HEK293 (cell line): Measurements from ENCODE around the gene KRTCAP2.

Source experiments
- FEZF1 ChIP-seq: fragments of 450-650 bp; formaldehyde crosslinking; IDR thresholded peaks from 2 replicates; pipeline ENCODE4 v1.5.1; 2016; ENCODE audit warnings: missing biosample characterization, missing genetic modification characterization
- MEIS1 ChIP-seq: sonication (generic); formaldehyde crosslinking; IDR thresholded peaks from 2 replicates; pipeline ENCODE4 v1.8.1; 2022; ENCODE audit warnings: missing genetic modification reagents, mild to moderate bottlenecking, borderline replicate concordance
- RBAK ChIP-seq: fragments of 450-650 bp; formaldehyde crosslinking; IDR thresholded peaks from 2 replicates; pipeline ENCODE4 v1.5.1; 2016; ENCODE audit warnings: missing biosample characterization, missing genetic modification characterization
- REST ChIP-seq: fragments of 450-650 bp; formaldehyde crosslinking; IDR thresholded peaks from 2 replicates; pipeline ENCODE4 v1.5.1; 2016; ENCODE audit warnings: missing biosample characterization, missing genetic modification characterization
- ZFP37 ChIP-seq: fragments of 450-650 bp; formaldehyde crosslinking; IDR thresholded peaks from 2 replicates; pipeline ENCODE4 v1.5.1; 2016; ENCODE audit warnings: missing biosample characterization, missing genetic modification characterization
- ZNF274 ChIP-seq, 2 experiments: fragments of 200-500 bp in 1 of 2; fragments of 450-650 bp in 1 of 2; sonication (Bioruptor generic) in 1 of 2; formaldehyde crosslinking in 1 of 2; IDR thresholded peaks; 2 replicates each; pipeline versions ENCODE4 v1.5.1 to v1.6.1; 2014 to 2016; ENCODE audit warnings: borderline replicate concordance in 1 of 2, inconsistent platforms in 1 of 2, low read length in 1 of 2, missing biosample characterization in 1 of 2, missing genetic modification characterization in 1 of 2
- ZNF391 ChIP-seq: fragments of 450-650 bp; formaldehyde crosslinking; IDR thresholded peaks from 2 replicates; pipeline ENCODE4 v1.5.1; 2016; ENCODE audit warnings: low read depth, missing biosample characterization, missing genetic modification characterization, borderline replicate concordance
- ZNF426 ChIP-seq: fragments of 450-650 bp; formaldehyde crosslinking; IDR thresholded peaks from 2 replicates; pipeline ENCODE4 v1.5.1; 2017; ENCODE audit warnings: missing biosample characterization, missing genetic modification characterization, mild to moderate bottlenecking, inconsistent platforms, moderate library complexity
- ZNF629 ChIP-seq: fragments of 450-650 bp; formaldehyde crosslinking; IDR thresholded peaks from 2 replicates; pipeline ENCODE4 v1.5.1; 2017; ENCODE audit warnings: missing biosample characterization, missing genetic modification characterization
- ZNF654 ChIP-seq: fragments of 450-650 bp; formaldehyde crosslinking; IDR thresholded peaks from 2 replicates; pipeline ENCODE4 v1.5.1; 2016; ENCODE audit warnings: low read depth, missing biosample characterization, missing genetic modification characterization
- ZNF768 ChIP-seq: fragments of 450-650 bp; formaldehyde crosslinking; IDR thresholded peaks from 2 replicates; pipeline ENCODE4 v1.5.1; 2018; ENCODE audit warnings: missing biosample characterization, mild to moderate bottlenecking, missing genetic modification characterization
- ZNF791 ChIP-seq: fragments of 450-650 bp; formaldehyde crosslinking; IDR thresholded peaks from 2 replicates; pipeline ENCODE4 v1.5.1; 2016; ENCODE audit warnings: missing biosample characterization, missing genetic modification characterization
- ZNF792 ChIP-seq: fragments of 450-650 bp; formaldehyde crosslinking; IDR thresholded peaks from 2 replicates; pipeline ENCODE4 v1.5.1; 2016; ENCODE audit warnings: missing biosample characterization, missing genetic modification characterization
- ZSCAN30 ChIP-seq: fragments of 450-650 bp; IDR thresholded peaks from 2 replicates; pipeline ENCODE4 v1.5.1; 2018; ENCODE audit warnings: missing biosample characterization, mild to moderate bottlenecking, missing genetic modification characterization, moderate library complexity
- ZSCAN4 ChIP-seq: fragments of 450-650 bp; formaldehyde crosslinking; IDR thresholded peaks from 2 replicates; pipeline ENCODE4 v1.5.1; 2017; ENCODE audit warnings: missing biosample characterization, missing genetic modification characterization
- TF ChIP-seq, protein P1 (sequence below): fragments of 450-650 bp; formaldehyde crosslinking; IDR thresholded peaks from 2 replicates; pipeline ENCODE4 v1.5.1; 2016; ENCODE audit warnings: missing biosample characterization, missing genetic modification characterization
- TF ChIP-seq, protein P2 (sequence below): fragments of 450-650 bp; formaldehyde crosslinking; IDR thresholded peaks from 2 replicates; pipeline ENCODE4 v1.5.1; 2016; ENCODE audit warnings: missing biosample characterization, missing genetic modification characterization
- TF ChIP-seq, protein P3 (sequence below): fragments of 450-650 bp; formaldehyde crosslinking; IDR thresholded peaks from 2 replicates; pipeline ENCODE4 v1.5.1; 2016; ENCODE audit warnings: missing biosample characterization, missing genetic modification characterization, low read depth
- TF ChIP-seq, protein P4 (sequence below): fragments of 450-650 bp; formaldehyde crosslinking; IDR thresholded peaks from 2 replicates; pipeline ENCODE4 v1.5.1; 2016; ENCODE audit warnings: missing biosample characterization, missing genetic modification characterization
- TF ChIP-seq, protein P5 (sequence below): fragments of 450-650 bp; formaldehyde crosslinking; IDR thresholded peaks from 2 replicates; pipeline ENCODE4 v1.5.1; 2017; ENCODE audit warnings: missing biosample characterization, mild to moderate bottlenecking, missing genetic modification characterization, moderate library complexity
- TF ChIP-seq, protein P6 (sequence below): fragments of 450-650 bp; IDR thresholded peaks from 2 replicates; pipeline ENCODE4 v1.5.1; 2018; ENCODE audit warnings: missing biosample characterization, missing genetic modification characterization
- TF ChIP-seq, protein P7 (sequence below): fragments of 450-650 bp; formaldehyde crosslinking; IDR thresholded peaks from 2 replicates; pipeline ENCODE4 v1.5.1; 2016; ENCODE audit warnings: missing biosample characterization, missing genetic modification characterization

The KRTCAP2 gene

GRCh38 chr1:155193275-155193990, 20.3 kb upstream of the KRTCAP2 start (continued):
- TF ChIP-seq FEZF1 (tag by site-specific recombination): peak; percentile 4; the same call in 1 of the 2 replicates
- TF ChIP-seq, protein P1, sequence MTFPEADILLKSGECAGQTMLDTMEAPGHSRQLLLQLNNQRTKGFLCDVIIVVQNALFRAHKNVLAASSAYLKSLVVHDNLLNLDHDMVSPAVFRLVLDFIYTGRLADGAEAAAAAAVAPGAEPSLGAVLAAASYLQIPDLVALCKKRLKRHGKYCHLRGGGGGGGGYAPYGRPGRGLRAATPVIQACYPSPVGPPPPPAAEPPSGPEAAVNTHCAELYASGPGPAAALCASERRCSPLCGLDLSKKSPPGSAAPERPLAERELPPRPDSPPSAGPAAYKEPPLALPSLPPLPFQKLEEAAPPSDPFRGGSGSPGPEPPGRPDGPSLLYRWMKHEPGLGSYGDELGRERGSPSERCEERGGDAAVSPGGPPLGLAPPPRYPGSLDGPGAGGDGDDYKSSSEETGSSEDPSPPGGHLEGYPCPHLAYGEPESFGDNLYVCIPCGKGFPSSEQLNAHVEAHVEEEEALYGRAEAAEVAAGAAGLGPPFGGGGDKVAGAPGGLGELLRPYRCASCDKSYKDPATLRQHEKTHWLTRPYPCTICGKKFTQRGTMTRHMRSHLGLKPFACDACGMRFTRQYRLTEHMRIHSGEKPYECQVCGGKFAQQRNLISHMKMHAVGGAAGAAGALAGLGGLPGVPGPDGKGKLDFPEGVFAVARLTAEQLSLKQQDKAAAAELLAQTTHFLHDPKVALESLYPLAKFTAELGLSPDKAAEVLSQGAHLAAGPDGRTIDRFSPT (tag by site-specific recombination): peak; percentile 85
- TF ChIP-seq, protein P2, sequence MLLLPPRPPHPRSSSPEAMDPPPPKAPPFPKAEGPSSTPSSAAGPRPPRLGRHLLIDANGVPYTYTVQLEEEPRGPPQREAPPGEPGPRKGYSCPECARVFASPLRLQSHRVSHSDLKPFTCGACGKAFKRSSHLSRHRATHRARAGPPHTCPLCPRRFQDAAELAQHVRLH (tag by site-specific recombination): no peak
- no peak for TF ChIP-seq MEIS1 (CRISPR knock-in tag)
- peak; percentile 8; the same call in 1 of the 2 replicates for TF ChIP-seq ZSCAN30 (tag by site-specific recombination)
- TF ChIP-seq ZNF654 (tag by site-specific recombination): no peak; the same call in none of the 2 replicates
- no peak for TF ChIP-seq ZNF426 (tag by site-specific recombination)
- TF ChIP-seq, protein P3, sequence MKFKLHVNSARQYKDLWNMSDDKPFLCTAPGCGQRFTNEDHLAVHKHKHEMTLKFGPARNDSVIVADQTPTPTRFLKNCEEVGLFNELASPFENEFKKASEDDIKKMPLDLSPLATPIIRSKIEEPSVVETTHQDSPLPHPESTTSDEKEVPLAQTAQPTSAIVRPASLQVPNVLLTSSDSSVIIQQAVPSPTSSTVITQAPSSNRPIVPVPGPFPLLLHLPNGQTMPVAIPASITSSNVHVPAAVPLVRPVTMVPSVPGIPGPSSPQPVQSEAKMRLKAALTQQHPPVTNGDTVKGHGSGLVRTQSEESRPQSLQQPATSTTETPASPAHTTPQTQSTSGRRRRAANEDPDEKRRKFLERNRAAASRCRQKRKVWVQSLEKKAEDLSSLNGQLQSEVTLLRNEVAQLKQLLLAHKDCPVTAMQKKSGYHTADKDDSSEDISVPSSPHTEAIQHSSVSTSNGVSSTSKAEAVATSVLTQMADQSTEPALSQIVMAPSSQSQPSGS: no peak
- no peak for TF ChIP-seq ZNF768 (tag by site-specific recombination)
- TF ChIP-seq, protein P4, sequence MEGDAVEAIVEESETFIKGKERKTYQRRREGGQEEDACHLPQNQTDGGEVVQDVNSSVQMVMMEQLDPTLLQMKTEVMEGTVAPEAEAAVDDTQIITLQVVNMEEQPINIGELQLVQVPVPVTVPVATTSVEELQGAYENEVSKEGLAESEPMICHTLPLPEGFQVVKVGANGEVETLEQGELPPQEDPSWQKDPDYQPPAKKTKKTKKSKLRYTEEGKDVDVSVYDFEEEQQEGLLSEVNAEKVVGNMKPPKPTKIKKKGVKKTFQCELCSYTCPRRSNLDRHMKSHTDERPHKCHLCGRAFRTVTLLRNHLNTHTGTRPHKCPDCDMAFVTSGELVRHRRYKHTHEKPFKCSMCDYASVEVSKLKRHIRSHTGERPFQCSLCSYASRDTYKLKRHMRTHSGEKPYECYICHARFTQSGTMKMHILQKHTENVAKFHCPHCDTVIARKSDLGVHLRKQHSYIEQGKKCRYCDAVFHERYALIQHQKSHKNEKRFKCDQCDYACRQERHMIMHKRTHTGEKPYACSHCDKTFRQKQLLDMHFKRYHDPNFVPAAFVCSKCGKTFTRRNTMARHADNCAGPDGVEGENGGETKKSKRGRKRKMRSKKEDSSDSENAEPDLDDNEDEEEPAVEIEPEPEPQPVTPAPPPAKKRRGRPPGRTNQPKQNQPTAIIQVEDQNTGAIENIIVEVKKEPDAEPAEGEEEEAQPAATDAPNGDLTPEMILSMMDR (tag by site-specific recombination): peak; percentile 98
- TF ChIP-seq RBAK (tag by site-specific recombination): no peak
- TF ChIP-seq, protein P5, sequence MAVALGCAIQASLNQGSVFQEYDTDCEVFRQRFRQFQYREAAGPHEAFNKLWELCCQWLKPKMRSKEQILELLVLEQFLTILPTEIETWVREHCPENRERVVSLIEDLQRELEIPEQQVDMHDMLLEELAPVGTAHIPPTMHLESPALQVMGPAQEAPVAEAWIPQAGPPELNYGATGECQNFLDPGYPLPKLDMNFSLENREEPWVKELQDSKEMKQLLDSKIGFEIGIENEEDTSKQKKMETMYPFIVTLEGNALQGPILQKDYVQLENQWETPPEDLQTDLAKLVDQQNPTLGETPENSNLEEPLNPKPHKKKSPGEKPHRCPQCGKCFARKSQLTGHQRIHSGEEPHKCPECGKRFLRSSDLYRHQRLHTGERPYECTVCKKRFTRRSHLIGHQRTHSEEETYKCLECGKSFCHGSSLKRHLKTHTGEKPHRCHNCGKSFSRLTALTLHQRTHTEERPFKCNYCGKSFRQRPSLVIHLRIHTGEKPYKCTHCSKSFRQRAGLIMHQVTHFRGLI (tag by site-specific recombination): no peak; the same call in 1 of the 2 replicates
- TF ChIP-seq ZSCAN4: no peak
- no peak for TF ChIP-seq ZNF791 (tag by site-specific recombination)
- TF ChIP-seq, protein P6, sequence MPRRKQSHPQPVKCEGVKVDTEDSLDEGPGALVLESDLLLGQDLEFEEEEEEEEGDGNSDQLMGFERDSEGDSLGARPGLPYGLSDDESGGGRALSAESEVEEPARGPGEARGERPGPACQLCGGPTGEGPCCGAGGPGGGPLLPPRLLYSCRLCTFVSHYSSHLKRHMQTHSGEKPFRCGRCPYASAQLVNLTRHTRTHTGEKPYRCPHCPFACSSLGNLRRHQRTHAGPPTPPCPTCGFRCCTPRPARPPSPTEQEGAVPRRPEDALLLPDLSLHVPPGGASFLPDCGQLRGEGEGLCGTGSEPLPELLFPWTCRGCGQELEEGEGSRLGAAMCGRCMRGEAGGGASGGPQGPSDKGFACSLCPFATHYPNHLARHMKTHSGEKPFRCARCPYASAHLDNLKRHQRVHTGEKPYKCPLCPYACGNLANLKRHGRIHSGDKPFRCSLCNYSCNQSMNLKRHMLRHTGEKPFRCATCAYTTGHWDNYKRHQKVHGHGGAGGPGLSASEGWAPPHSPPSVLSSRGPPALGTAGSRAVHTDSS: no peak
- TF ChIP-seq ZNF391: no peak
- TF ChIP-seq ZFP37 (tag by site-specific recombination): peak; percentile 55; the same call in 1 of the 2 replicates
- TF ChIP-seq ZNF629: peak; percentile 23; the same call in 1 of the 2 replicates
- TF ChIP-seq ZNF792: peak; percentile 65; the same call in 1 of the 2 replicates
- no peak for TF ChIP-seq ZNF274 (IDR thresholded peaks at IDR 0.05; ENCODE audit: low read length)
- TF ChIP-seq ZNF274 (tag by site-specific recombination; IDR thresholded peaks at IDR 0.05; ENCODE audit: borderline replicate concordance): no peak
- TF ChIP-seq, protein P7, sequence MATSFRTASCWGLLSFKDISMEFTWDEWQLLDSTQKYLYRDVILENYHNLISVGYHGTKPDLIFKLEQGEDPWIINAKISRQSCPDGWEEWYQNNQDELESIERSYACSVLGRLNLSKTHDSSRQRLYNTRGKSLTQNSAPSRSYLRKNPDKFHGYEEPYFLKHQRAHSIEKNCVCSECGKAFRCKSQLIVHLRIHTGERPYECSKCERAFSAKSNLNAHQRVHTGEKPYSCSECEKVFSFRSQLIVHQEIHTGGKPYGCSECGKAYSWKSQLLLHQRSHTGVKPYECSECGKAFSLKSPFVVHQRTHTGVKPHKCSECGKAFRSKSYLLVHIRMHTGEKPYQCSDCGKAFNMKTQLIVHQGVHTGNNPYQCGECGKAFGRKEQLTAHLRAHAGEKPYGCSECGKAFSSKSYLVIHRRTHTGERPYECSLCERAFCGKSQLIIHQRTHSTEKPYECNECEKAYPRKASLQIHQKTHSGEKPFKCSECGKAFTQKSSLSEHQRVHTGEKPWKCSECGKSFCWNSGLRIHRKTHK (tag by site-specific recombination): no peak
- 0 out of 2 replicates have a peak, but pooled peaks have one; percentile 14 for TF ChIP-seq REST
